K562 (cell line): ENCODE measurements around the gene ZNF37A. TPM values are rescaled to one million over a fixed set of nuclear protein-coding genes. Genes with fewer than 3 reads are reported as not detected.

Experiments
- ATAC-seq: fragments of 200-7000 bp; cut with Tn5 transposase; 3 replicates; pipeline ENCODE4 v1.9.1; 2020; ENCODE audit warnings: moderate library complexity
- BruUV-seq: library from RNA; stranded (reverse); fragments of 400-500 nt; replicated peaks from 2 replicates; lab custom pipeline; 2021; lab: Mats Ljungman, UMichigan
- CTCF ChIA-PET: fragments of 300-600 bp; formaldehyde crosslinking; extraction: SDS; loops from one replicate; lab custom pipeline; 2021; ENCODE audit warnings: low intra/inter-chr PET ratio; lab: Yijun Ruan, JAX
- POLR2A ChIA-PET: fragments of 300-600, 350-650 bp; sonication (Branson Sonifier 250); formaldehyde crosslinking; extraction: SDS; loops from one replicate; lab custom pipeline; 2021; ENCODE audit warnings: antibody characterized with exemption, inconsistent platforms; lab: Yijun Ruan, JAX
- DNase-seq, 4 experiments: peaks; one replicate each; pipeline versions ENCODE4 v3.0.0 to v3.0.0-alpha.2; 2011 to 2018; ENCODE audit warnings: low spot score in 3 of 4, mixed read lengths in 3 of 4; ENCODE audit errors: extremely low read depth in 1 of 4
- FAIRE-seq: peaks from 2 replicates; lab custom pipeline; 2011; peaks lifted over from hg19 to GRCh38; lab: Jason Lieb, UNC
- H2AFZ ChIP-seq: 2 replicates; pipeline ENCODE4 v1.6.0; 2011; ENCODE audit warnings: low read depth, low read length, control low read depth, inconsistent platforms
- H3K27ac ChIP-seq: fragments of 200-600 bp; 3 replicates; pipeline ENCODE4 v1.8.0; 2011; ENCODE audit warnings: low read depth, mild to moderate bottlenecking, control low read depth, inconsistent platforms, low read length, moderate library complexity, mixed read lengths; ENCODE audit errors: extremely low read depth
- H3K27me3 ChIP-seq, 2 experiments: fragments of 300-600 bp in 1 of 2; 2 replicates in 1 of 2; 3 replicates in 1 of 2; pipeline versions ENCODE4 v1.6.0 to v1.8.0; 2011; ENCODE audit warnings: inconsistent platforms in 2 of 2, low read length in 2 of 2, mild to moderate bottlenecking in 1 of 2, mixed read lengths in 1 of 2, moderate library complexity in 1 of 2; ENCODE audit not compliant: control insufficient read depth in 2 of 2, insufficient read depth in 2 of 2
- H3K36me3 ChIP-seq: fragments of 300-600 bp; 3 replicates; pipeline ENCODE4 v1.8.0; 2011; ENCODE audit warnings: mild to moderate bottlenecking, low read length, inconsistent platforms; ENCODE audit not compliant: control insufficient read depth, insufficient read depth
- H3K4me1 ChIP-seq, 2 experiments: fragments of 200-600 bp in 1 of 2; replicated peaks in 1 of 2; 2 replicates in 1 of 2; 3 replicates in 1 of 2; pipeline versions ENCODE4 v1.5.1 to v1.8.0; 2011; ENCODE audit warnings: inconsistent platforms in 2 of 2, low read length in 2 of 2, mild to moderate bottlenecking in 1 of 2, mixed read lengths in 1 of 2, moderate library complexity in 1 of 2; ENCODE audit not compliant: control insufficient read depth in 2 of 2, insufficient read depth in 2 of 2
- H3K4me2 ChIP-seq: 2 replicates; pipeline ENCODE4 v1.6.1; 2011; ENCODE audit warnings: low read length, control low read depth, inconsistent platforms, mixed read lengths; ENCODE audit not compliant: insufficient read depth
- H3K4me3 ChIP-seq: fragments of 200-600 bp; sonication (generic), shearing (Covaris generic); 2 replicates; pipeline ENCODE4 v1.5.1; 2016; ENCODE audit warnings: control low read depth, inconsistent platforms
- H3K79me2 ChIP-seq: fragments of 200-600 bp; 3 replicates; pipeline ENCODE4 v1.8.0; 2011; ENCODE audit warnings: low read length, inconsistent platforms; ENCODE audit not compliant: control insufficient read depth, insufficient read depth
- H3K9ac ChIP-seq, 2 experiments: 2 replicates each; pipeline versions ENCODE4 v1.6.0 to v1.6.1; 2011; ENCODE audit warnings: low read depth in 2 of 2, low read length in 2 of 2, control low read depth in 1 of 2, inconsistent platforms in 1 of 2, mild to moderate bottlenecking in 1 of 2, mixed read lengths in 1 of 2; ENCODE audit not compliant: insufficient read depth in 1 of 2
- H3K9me1 ChIP-seq: one replicate; pipeline ENCODE4 v1.6.0; 2011; ENCODE audit warnings: inconsistent platforms, mild to moderate bottlenecking, low read length, moderate library complexity; ENCODE audit not compliant: control insufficient read depth, insufficient read depth
- H3K9me3 ChIP-seq: replicated peaks from 2 replicates; pipeline ENCODE4 v1.5.1; 2011; ENCODE audit warnings: low read depth, low read length, inconsistent platforms; ENCODE audit not compliant: control insufficient read depth, insufficient read depth
- H4K20me1 ChIP-seq: replicated peaks from 2 replicates; pipeline ENCODE4 v1.6.1; 2011; ENCODE audit warnings: low read length, inconsistent platforms, mixed read lengths; ENCODE audit not compliant: control insufficient read depth, insufficient read depth
- ARID4B ChIP-seq: sonication (generic); formaldehyde crosslinking; IDR thresholded peaks from 2 replicates; pipeline ENCODE4 v1.8.0; 2022; ENCODE audit warnings: mild to moderate bottlenecking, missing genetic modification reagents
- CREB1 ChIP-seq, 2 experiments: sonication (generic) in 1 of 2; formaldehyde crosslinking in 1 of 2; IDR thresholded peaks; 2 replicates each; pipeline versions ENCODE4 v1.6.1 to v1.8.0; 2012 to 2022; ENCODE audit warnings: inconsistent platforms in 1 of 2, mild to moderate bottlenecking in 1 of 2, missing genetic modification reagents in 1 of 2, moderate library complexity in 1 of 2
- ETS1 ChIP-seq: conservative IDR thresholded peaks from 2 replicates; pipeline ENCODE4 v1.6.1; 2011; ENCODE audit warnings: low read depth, mild to moderate bottlenecking, low read length; ENCODE audit not compliant: control insufficient read depth
- FOXM1 ChIP-seq, 2 experiments: fragments of 450-650 bp in 1 of 2; sonication (generic) in 1 of 2; formaldehyde crosslinking in 1 of 2; IDR thresholded peaks; 2 replicates each; pipeline versions ENCODE4 v1.6.1 to v1.9.0; 2017 to 2022; ENCODE audit warnings: low read depth in 2 of 2, mild to moderate bottlenecking in 2 of 2, missing genetic modification reagents in 1 of 2, moderate library complexity in 1 of 2
- HOMEZ ChIP-seq: fragments of 250-450 bp; sonication (Bioruptor Pico); IDR thresholded peaks from 2 replicates; pipeline ENCODE4 v1.4.0; 2020; ENCODE audit warnings: mild to moderate bottlenecking, moderate library complexity
- IRF2 ChIP-seq: sonication (generic); formaldehyde crosslinking; IDR thresholded peaks from 2 replicates; pipeline ENCODE4 v1.8.1; 2022; ENCODE audit warnings: mild to moderate bottlenecking, missing genetic modification reagents
- NCOA4 ChIP-seq: fragments of 450-650 bp; IDR thresholded peaks from 2 replicates; pipeline ENCODE4 v1.6.1; 2018; ENCODE audit warnings: mild to moderate bottlenecking; ENCODE audit not compliant: partially characterized antibody
- POLR2B ChIP-seq: fragments of 450-650 bp; IDR thresholded peaks from 2 replicates; pipeline ENCODE4 v1.6.1; 2018; ENCODE audit warnings: low read depth; ENCODE audit not compliant: partially characterized antibody
- PTBP1 ChIP-seq: fragments of 200-400 bp; formaldehyde crosslinking; IDR thresholded peaks from 2 replicates; pipeline ENCODE4 v1.6.1; 2017; ENCODE audit warnings: low read depth, low read length
- PURB ChIP-seq: sonication (generic); formaldehyde crosslinking; IDR thresholded peaks from 2 replicates; pipeline ENCODE4 v1.9.0; 2021; ENCODE audit warnings: low read depth, mild to moderate bottlenecking, missing genetic modification reagents
- TFE3 ChIP-seq: fragments of 450-650 bp; formaldehyde crosslinking; IDR thresholded peaks from 2 replicates; pipeline ENCODE4 v1.4.0; 2020; ENCODE audit warnings: mild to moderate bottlenecking, mixed read lengths
- TSC22D4 ChIP-seq: fragments of 450-650 bp; IDR thresholded peaks from 2 replicates; pipeline ENCODE4 v1.6.1; 2016; ENCODE audit warnings: missing genetic modification characterization, missing biosample characterization, control low read depth
- ZNF584 ChIP-seq: fragments of 200-800 bp; sonication (Bioruptor generic); IDR thresholded peaks from 2 replicates; pipeline ENCODE4 v1.6.1; 2016; ENCODE audit warnings: low read depth, mild to moderate bottlenecking, missing genetic modification characterization, missing compliant biosample characterization
- WGBS: fragments of 100-300 bp; shearing (Covaris generic); methylation state at CpG from one replicate; pipeline ENCODE4 v1.1.6; 2016; ENCODE audit warnings: low coverage, mixed read lengths; ENCODE audit not compliant: insufficient coverage; ENCODE audit errors: missing lambda C conversion rate; 5-methylcytosine and 5-hydroxymethylcytosine counted together
- in situ Hi-C: fragments of 300-500 bp; cut with MboI; formaldehyde crosslinking; loops from 4 replicates; pipeline ENCODE4 v1.15.0; 2018; ENCODE audit warnings: inconsistent platforms, mixed read lengths
- intact Hi-C: fragments of 100-400 bp; cut with micrococcal nuclease; formaldehyde crosslinking; loops from 2 replicates; pipeline ENCODE4 v1.14.2; 2022
- polyA plus RNA-seq, 8 experiments: library from polyadenylated mRNA; depleted of rRNA in 4 of 8; stranded (reverse) in 5 of 8; unstranded in 3 of 8; fragments of >200 nt; fragmentation: Nextera tagmentation in 2 of 8; fragmentation: Illumina TruSeq in 1 of 8; extraction: Ambion mirVana in 2 of 8; extraction: Trizol in 1 of 8; gene quantifications; 2 replicates each; pipeline versions ENCODE4 v1.2.1 to v1.2.3, GENCODE V29; 2011 to 2014; ENCODE audit warnings: inconsistent platforms in 1 of 8, missing spikeins in 1 of 8
- total RNA-seq, 7 experiments: library from RNA; depleted of rRNA in 6 of 7; stranded (reverse); fragments of >200 nt in 6 of 7; fragmentation: Illumina TruSeq in 2 of 7; extraction: Trizol in 2 of 7; gene quantifications; 2 replicates each; pipeline versions ENCODE4 v1.2.1 to v1.2.3, GENCODE V29; 2011 to 2021; ENCODE audit warnings: low replicate concordance in 1 of 7

Gene ZNF37A
- total and polyA plus RNA-seq, 9 of the 15 experiments (the other 6 are each of a cell fraction or from before 2014, with no cell fraction given), result 4.1 to 21.6 (median 16.4) TPM

GRCh38 chr10:38159004-38159403, 64.9 kb downstream of the ZNF37A start:
- Histone ChIP-seq H3K9me3 (no peaks in the 10 kb centered on the region), H3K4me2 (no peak overlapping the region), H3K9me1 (no peaks in the 10 kb centered on the region), H3K4me1 (no peaks in the 10 kb centered on the region; a peak in 1 of 5 replicates), H3K27me3 (no peaks in the 10 kb centered on the region), H3K79me2 (no peaks in the 10 kb centered on the region), H2AFZ (no peak overlapping the region), H3K4me3 (no peak overlapping the region), H4K20me1 (no peaks in the 10 kb centered on the region), H3K27ac (no peak overlapping the region), H3K36me3 (no peaks in the 10 kb centered on the region), H3K9ac (no peak overlapping the region)
- intact Hi-C loops (no loop called here), in situ Hi-C loops (no loop called here)
- POLR2A ChIA-PET, result no interaction called here
- 0% methylated on average over 2 of the region's 2 CpGs for WGBS
- CTCF ChIA-PET, result no interaction called here
- no peak for DNase-seq
- no TSS peak for BruUV-seq
- FAIRE-seq, result no peak
- ATAC-seq, result no peak
- TF ChIP-seq IRF2 (no peak), PURB (CRISPR knock-in tag) (no peak), POLR2B (no peak), FOXM1 (IDR thresholded peaks at IDR 0.05; ENCODE audit: low read depth) (no peak), FOXM1 (CRISPR knock-in tag; IDR thresholded peaks at IDR 0.05; ENCODE audit: low read depth) (no peak), ZNF584 (CRISPR knock-in tag) (no peak), ETS1 (no peak), ARID4B (CRISPR knock-in tag) (no peak), HOMEZ (no peak), TFE3 (CRISPR knock-in tag) (no peak), TSC22D4 (tag) (no peak), NCOA4 (no peak), CREB1 (IDR thresholded peaks at IDR 0.05) (no peak), CREB1 (CRISPR knock-in tag; IDR thresholded peaks at IDR 0.05) (no peak), PTBP1 (no peak)
